ENCODE measurements around the gene PTMS. TPM values are rescaled to one million over a fixed set of nuclear protein-coding genes. Genes with fewer than 3 reads are reported as not detected.

PTMS gene
- total and polyA plus RNA-seq, 2 experiments from 2014 or later, result 290 to 467 TPM

DNA sequence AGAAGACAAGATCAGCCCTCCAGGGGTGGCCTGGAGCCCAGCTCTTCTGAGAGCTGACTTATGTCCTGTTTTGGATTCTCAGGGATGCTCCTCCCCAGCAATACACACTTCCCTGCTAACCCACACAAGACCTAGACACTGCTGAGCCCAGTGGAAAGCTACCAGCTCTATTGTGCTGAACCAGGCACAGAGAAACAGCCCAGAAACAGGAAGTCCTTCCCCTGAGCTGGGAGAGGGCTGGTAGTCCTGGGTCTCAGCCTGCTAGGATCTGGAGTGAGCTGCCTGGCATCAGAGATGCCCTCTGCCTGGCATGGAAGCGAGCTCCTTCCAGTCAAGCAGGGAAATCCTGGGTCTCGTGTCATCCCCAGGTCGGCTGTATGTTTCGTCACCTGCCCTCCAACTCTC lies 4.9 kb downstream of the PTMS start:
- H3K36me3 ChIP-seq, result no peaks in the 10 kb centered on the region
- DNase-seq (ENCODE audit: low read depth in 1 of 2, low spot score in 1 of 2), result no peak
- peaks cover 10% of the 10 kb centered on the region for H3K4me1 ChIP-seq (ENCODE audit: low read depth)
- H3K9me3 ChIP-seq (ENCODE audit: low read depth), result no peaks in the 10 kb centered on the region
- no peak overlapping the region for H3K27ac ChIP-seq
- TF ChIP-seq, protein P1, sequence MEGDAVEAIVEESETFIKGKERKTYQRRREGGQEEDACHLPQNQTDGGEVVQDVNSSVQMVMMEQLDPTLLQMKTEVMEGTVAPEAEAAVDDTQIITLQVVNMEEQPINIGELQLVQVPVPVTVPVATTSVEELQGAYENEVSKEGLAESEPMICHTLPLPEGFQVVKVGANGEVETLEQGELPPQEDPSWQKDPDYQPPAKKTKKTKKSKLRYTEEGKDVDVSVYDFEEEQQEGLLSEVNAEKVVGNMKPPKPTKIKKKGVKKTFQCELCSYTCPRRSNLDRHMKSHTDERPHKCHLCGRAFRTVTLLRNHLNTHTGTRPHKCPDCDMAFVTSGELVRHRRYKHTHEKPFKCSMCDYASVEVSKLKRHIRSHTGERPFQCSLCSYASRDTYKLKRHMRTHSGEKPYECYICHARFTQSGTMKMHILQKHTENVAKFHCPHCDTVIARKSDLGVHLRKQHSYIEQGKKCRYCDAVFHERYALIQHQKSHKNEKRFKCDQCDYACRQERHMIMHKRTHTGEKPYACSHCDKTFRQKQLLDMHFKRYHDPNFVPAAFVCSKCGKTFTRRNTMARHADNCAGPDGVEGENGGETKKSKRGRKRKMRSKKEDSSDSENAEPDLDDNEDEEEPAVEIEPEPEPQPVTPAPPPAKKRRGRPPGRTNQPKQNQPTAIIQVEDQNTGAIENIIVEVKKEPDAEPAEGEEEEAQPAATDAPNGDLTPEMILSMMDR (IDR thresholded peaks at IDR 0.05; ENCODE audit: low read depth, low read length), result no peak
- no peak overlapping the region for H3K4me3 ChIP-seq
- peaks cover 29% of the 10 kb centered on the region for H3K27me3 ChIP-seq

DNA sequence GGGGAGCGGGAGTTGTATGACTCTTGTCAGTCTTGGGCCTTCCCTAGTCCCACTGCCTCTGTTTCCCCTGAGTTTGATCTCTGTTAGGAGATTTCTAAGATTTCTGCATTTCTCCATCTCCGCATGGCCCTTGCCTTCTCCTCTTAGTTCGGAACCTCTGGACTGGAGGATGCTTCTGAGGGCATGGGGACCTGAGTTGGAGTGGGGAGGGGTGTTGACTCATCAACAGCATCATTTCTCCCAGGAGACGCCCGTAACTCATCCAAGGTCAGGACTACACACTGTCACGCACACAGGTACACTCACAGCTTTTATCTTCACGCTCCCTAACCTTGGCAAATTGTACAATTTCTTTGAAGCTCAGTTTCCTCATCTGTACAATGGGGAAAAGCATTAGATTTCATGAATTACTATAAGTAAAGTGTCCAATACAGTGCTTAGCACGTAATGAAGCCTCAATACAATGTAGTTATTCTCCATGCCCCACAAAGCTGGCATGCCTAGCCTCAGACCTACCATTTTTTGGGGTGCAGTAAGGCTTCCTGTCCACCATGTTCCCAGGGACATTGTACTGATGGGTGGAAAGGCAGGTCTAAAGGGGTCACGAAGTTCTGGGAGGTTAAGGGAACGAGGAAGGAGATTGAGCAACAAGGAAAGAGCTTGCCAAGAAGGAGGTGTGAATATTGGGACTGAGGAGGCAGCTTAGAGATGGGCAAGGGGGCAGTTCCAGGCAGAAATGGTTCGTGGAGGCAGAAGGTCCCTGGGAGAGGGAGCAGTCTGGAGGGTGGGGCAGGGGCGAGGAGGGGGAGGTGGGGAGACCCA lies 5.6 kb downstream of the PTMS start:
- Histone ChIP-seq H3K4me1 (ENCODE audit: low read depth) (peaks cover 10% of the 10 kb centered on the region), H3K27ac (no peak overlapping the region), H3K27me3 (peaks cover 29% of the 10 kb centered on the region), H3K36me3 (no peaks in the 10 kb centered on the region), H3K9me3 (ENCODE audit: low read depth) (no peaks in the 10 kb centered on the region), H3K4me3 (no peak overlapping the region)
- DNase-seq (ENCODE audit: low read depth in 1 of 2, low spot score in 1 of 2), result peak in 1 of 2 donors; percentile 48
- TF ChIP-seq, protein P1 (IDR thresholded peaks at IDR 0.05; ENCODE audit: low read depth, low read length), result no peak

DNA sequence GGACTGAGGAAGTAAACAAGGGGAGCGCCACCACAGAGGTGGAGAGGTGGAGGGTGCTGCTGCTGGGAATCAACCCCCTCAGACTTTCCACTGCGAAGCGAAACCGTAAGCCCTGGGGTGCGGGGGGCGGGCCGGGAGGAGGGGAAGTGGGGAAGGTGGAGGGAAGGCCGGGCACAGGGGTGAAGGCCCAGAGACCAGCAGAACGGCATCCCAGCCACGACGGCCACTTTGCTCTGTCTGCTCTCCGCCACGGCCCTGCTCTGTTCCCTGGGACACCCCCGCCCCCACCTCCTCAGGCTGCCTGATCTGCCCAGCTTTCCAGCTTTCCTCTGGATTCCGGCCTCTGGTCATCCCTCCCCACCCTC lies 6.2 kb downstream of the PTMS start, which contains the start of gene LAG3:
TSS of gene LAG3 (plus strand) at position 190 of the 365 bp plus-strand sequence. CDS start 333 bp downstream, outside the sequence.
- no peaks in the 10 kb centered on the region for H3K9me3 ChIP-seq (ENCODE audit: low read depth)
- H3K36me3 ChIP-seq, result no peaks in the 10 kb centered on the region
- H3K27ac ChIP-seq, result no peak within 1 kb of the TSS
- H3K4me1 ChIP-seq (ENCODE audit: low read depth), result peaks cover 10% of the 10 kb centered on the region
- peaks cover 29% of the 10 kb centered on the region for H3K27me3 ChIP-seq
- no peak within 1 kb of the TSS for H3K4me3 ChIP-seq
- TF ChIP-seq, protein P1 (IDR thresholded peaks at IDR 0.05; ENCODE audit: low read depth, low read length), result no peak
- DNase-seq (ENCODE audit: low read depth in 1 of 2, low spot score in 1 of 2), result no peak

DNA sequence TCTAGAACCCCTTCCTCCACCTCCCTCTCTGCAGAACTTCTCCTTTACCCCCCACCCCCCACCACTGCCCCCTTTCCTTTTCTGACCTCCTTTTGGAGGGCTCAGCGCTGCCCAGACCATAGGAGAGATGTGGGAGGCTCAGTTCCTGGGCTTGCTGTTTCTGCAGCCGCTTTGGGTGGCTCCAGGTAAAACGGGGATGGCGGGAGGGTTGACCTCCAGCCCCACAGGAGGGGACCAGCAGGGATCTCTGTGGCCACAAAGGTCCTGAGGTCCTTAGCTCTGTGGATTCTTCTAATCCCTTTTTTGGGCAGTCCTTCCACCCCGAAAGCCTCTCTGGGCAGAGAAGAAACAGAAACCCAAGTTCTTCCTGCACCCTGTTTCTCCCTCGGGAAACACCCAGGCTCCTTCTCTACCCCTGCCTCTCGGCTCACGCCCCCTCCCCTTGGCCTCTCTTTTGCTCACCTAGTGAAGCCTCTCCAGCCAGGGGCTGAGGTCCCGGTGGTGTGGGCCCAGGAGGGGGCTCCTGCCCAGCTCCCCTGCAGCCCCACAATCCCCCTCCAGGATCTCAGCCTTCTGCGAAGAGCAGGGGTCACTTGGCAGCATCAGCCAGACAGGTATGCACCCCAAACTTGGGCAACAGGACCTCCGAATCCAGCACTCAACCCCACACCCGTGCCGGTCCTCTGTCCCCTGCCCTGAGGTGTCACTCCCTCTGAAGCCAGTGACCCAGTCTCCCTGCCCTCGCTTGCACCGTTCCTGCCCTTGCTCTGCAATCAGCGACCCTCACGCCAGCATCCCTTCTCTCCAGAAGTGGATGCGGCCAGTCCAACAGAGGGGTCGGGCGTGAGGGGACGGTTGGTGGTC lies 6.8 kb downstream of the PTMS start:
- no peaks in the 10 kb centered on the region for H3K36me3 ChIP-seq
- H3K4me1 ChIP-seq (ENCODE audit: low read depth), result peaks cover 10% of the 10 kb centered on the region
- TF ChIP-seq, protein P1 (IDR thresholded peaks at IDR 0.05; ENCODE audit: low read depth, low read length), result no peak
- H3K9me3 ChIP-seq (ENCODE audit: low read depth), result no peaks in the 10 kb centered on the region
- peaks cover 29% of the 10 kb centered on the region for H3K27me3 ChIP-seq
- DNase-seq (ENCODE audit: low read depth in 1 of 2, low spot score in 1 of 2), result no peak
- H3K27ac ChIP-seq, result no peak overlapping the region
- no peak overlapping the region for H3K4me3 ChIP-seq

DNA sequence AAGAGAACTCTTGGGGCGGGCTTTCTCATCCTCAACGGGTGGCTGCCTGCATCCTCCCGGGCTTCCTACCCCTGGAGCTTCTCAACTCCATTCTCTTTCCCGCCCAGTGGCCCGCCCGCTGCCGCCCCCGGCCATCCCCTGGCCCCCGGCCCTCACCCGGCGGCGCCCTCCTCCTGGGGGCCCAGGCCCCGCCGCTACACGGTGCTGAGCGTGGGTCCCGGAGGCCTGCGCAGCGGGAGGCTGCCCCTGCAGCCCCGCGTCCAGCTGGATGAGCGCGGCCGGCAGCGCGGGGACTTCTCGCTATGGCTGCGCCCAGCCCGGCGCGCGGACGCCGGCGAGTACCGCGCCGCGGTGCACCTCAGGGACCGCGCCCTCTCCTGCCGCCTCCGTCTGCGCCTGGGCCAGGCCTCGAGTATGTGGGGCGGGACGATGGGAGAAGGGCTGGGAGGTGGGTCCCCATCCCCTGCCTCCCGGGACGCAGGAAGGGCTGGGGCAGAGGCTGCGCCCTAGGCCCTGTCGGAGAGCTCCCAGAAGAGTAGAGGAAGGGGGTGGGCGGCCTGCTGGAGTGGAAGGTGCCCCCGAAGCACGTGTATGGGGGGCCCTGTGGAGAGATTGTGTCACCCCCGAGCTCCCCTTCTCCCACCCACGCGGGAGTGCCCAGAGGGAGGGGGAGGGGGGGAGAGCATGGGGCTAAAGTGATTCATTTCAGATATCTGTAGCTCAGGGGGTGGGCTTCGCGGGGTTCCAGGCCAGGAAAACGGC lies 7.6 kb downstream of the PTMS start:
- Histone ChIP-seq H3K4me1 (ENCODE audit: low read depth) (peaks cover 8% of the 10 kb centered on the region), H3K9me3 (ENCODE audit: low read depth) (no peaks in the 10 kb centered on the region), H3K36me3 (no peaks in the 10 kb centered on the region), H3K27ac (no peak overlapping the region), H3K4me3 (no peak overlapping the region), H3K27me3 (peaks cover 29% of the 10 kb centered on the region)
- DNase-seq (ENCODE audit: low read depth in 1 of 2, low spot score in 1 of 2), result peak in 1 of 2 donors; percentile 44
- TF ChIP-seq, protein P1 (IDR thresholded peaks at IDR 0.05; ENCODE audit: low read depth, low read length), result no peak

Data from cardiac muscle cell (in vitro differentiated cells and primary cell).